ENCODE measurements around the gene SRP19.
A peak's percentile ranks its signal among the peaks of the same experiment; 100 is the strongest.
"Not testable (repeated sequence)": the region's sequence is repeated elsewhere in the genome, so short reads cannot be mapped to it uniquely, and the experiment has no call there.

SRP19 gene

DNA sequence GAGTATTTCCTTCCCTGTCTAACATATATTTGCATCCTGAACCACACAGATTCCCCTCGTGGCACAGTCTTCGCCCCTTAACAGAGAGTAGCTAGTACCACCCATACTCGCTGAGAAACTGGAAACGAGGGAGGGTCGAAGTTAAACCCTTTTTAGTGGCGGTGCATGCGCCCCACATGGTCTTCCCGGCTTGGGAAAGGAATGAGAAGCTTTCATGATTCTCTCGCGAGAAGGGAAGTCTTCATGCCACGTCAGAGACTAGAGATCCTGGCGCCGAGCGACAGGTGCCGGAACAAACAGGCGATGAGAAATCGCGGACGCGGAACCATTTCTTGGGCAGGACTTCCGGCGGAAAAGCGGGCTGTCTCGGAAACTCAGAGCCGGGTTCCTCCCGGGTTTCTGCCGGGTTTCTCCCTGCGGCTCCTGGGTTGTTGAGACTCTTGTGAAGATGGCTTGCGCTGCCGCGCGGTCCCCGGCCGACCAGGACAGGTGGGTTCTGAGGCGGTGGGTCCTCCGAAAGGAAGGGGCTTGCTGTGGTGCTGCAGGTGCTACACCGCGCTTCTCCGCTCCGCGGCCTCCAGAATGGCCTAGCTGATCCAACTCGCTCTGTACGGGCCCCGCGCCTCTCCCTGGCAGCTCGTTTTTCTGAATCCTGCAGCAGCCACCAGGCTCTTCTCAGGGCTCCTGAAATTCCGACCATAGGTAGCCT is at the start of gene SRP19:
Gene SRP19 (plus strand): TSS at position 359 of the 709 bp plus-strand sequence. CDS start 90 bp downstream, at position 449.
- peak; percentile 81 for DNase-seq (ENCODE audit: low read depth, low spot score)

DNA sequence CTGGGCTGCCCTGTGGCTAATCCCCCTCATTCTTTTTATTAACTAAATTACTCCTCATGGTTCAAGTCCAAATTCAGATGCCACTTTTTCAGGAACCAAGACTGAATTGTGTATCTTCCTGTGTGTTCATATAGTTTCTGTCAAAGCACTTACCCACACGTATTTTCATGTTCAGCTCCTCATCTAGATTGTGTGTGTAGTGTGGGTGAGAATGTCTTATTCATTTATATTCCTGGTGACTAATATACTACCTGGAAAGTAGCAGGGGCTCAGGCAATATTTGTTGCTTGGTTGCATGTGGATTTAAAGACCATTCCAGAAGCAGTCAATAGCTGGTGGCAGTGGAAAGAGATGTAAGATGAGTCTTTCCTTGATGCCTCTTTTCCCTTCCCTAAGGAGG is 48.5 kb upstream of the SRP19 start:
- DNase-seq (ENCODE audit: low read depth, low spot score) = no peak

DNA sequence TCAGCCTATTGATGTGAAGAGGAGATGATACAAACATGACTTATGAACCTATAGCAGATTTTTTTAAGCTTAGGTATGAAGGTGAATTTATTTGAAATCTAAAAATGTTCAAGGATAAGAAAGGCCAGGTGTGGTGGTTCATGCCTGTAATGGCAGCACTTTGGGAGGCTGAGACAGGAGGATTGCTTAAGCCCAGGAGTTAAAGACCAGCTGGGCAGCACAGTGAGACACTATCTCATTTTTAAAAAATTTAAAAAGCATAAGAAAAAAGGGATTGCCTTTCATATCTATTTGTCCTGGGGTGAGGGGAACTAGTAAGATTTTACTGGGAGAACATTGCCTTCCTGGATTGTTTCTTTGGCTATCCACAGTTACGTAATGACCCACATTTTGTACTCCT is 40.8 kb upstream of the SRP19 start:
- DNase-seq (ENCODE audit: low read depth, low spot score) = no peak

DNA sequence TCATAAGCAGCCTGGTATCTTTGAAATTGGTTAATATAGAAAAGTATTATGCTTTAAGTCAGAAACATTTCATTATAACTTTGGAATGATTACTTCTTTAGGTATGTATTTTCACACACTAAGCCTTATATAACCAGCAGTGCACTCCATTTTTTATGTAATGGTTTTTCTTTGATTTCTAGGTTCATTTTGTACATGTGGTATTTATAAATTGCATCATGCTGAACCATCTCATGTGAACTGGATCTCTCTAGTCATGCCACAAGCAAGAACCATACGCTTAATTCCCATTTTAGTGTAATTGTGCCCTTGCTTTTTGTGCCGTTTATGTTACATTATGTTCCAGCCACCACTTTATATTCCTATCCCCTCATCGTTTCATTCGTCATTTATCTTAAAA is 38.6 kb upstream of the SRP19 start:
- DNase-seq (ENCODE audit: low read depth, low spot score) = no peak

DNA sequence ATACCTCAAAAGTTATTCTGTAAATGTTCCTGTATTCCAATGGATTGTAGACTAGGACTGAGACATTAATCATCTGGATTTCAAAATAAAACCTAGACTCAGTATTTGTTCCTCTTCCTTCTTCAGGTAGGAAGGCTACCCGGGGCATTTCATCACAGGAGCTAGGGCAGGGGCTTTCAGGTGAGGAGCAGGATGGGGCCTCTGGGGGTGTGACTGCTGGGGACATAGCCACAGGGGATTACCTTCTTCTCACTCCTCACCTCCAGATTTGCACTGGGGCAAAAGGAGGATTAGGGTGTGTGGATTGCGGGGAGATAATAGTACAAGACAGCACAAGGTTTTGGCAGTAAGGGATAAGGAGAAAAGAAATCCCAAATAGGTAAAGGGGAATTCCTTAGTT is 37.9 kb upstream of the SRP19 start:
- no peak for DNase-seq (ENCODE audit: low read depth, low spot score)

DNA sequence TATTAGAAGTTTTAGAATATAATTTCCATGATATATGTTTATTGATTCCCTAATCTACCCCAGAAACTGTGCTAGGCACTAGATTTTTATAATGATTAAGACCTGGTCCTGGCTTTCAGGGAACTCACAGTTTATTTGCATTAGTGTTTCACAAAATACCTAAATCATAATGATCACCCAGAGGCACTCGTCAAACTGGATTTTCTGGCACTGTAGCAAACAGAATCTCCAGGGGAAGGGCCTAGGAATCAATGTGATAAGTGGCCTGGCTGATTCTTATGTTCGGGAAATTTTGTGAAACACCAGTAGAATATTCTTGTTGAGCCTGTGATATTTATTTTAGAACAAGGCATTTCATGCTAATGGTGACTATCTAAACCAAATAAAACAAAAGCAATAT is 37.4 kb upstream of the SRP19 start:
- no peak for DNase-seq (ENCODE audit: low read depth, low spot score)

DNA sequence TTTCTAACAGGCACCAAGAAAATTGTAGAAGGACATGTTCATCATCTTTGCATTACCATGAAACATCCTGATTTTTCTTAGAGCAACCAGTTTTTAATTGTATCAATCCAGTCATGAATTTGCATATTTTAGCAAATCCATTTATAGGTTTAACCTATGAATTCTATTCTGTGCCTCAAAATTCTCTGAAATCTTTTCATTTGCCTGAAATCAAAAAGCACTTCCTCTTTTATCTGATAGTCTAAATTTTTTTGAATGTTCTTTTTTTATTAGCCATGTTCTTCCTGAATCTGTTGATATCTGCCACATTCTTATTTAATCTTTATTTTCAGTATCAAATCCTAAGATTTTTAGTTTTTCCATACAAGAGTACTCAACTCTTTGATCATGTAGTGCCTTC is 36.9 kb upstream of the SRP19 start:
- no peak for DNase-seq (ENCODE audit: low read depth, low spot score)

DNA sequence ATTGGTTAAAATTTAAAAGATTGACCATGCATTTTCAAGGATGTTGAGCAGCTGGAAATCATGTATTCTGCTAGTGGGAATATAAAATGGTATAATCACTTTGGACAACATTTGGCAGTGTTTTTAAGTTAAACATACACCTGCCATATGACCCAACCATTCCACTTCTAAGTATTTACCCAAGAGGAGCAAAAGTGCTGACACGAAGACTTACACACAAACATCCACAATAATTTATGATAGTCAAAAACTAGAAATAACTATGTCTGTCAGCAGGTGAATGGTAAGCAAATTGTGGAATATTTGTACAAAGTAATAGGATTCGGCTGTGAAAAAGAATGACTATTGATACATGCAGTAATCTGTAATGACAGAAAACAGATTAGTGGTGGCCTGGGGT is 30.7 kb upstream of the SRP19 start:
- DNase-seq (ENCODE audit: low read depth, low spot score) = no peak

DNA sequence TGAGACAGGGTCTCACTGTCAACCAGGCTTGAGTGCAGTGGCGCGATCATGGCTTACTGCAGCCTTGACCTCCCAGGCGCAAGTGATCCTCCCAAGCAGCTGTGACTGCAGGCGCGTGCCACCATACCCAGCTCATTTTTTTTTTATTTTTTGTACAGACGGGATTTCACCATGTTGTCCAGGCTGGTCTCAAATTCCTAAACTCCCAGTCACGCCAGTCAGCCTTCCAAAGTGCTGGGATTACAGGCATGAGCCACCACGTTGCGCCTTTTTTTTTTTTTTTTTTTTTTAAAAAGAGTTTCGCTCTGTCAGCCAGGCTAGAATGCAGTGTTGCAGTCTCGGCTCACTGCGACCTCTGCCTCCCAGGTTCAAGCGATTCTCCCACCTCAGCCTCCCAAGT is 27.1 kb upstream of the SRP19 start:
- no peak for DNase-seq (ENCODE audit: low read depth, low spot score)

DNA sequence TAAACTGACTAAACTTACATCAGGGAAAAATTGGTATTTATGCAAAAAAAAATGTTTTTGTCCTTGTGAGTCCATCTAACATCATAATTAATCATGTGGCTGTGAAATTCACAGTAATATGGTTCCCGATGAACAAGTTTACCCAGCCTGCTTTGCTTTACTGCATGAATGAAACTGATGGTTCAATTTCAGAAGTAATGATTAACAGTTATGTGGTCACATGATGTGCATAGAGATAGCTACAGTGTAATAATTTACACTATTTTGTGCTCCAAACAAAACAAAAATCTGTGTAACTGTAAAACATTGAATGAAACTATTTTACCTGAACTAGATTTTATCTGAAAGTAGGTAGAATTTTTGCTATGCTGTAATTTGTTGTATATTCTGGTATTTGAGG is 16.6 kb upstream of the SRP19 start:
- DNase-seq (ENCODE audit: low read depth, low spot score) = no peak

DNA sequence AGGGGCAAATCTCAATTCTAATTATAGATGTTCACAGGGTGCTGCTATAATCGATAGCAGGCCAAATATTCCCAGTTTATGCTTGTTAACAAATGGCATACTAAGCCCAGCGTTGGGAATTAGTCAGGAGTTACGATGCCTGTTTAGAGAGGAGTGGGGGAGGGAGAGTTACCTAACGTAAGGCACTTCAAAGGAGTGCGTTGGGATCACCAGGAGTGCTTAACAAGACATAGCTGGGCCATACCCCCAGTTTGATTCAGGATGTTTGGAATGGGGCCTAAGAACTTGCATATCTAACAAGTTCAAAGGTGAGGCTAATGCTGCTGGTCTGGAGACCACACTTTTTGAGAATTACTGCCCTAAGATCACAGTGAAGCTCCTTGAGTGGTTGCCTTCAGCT is 14.5 kb upstream of the SRP19 start:
- DNase-seq (ENCODE audit: low read depth, low spot score) = no peak

DNA sequence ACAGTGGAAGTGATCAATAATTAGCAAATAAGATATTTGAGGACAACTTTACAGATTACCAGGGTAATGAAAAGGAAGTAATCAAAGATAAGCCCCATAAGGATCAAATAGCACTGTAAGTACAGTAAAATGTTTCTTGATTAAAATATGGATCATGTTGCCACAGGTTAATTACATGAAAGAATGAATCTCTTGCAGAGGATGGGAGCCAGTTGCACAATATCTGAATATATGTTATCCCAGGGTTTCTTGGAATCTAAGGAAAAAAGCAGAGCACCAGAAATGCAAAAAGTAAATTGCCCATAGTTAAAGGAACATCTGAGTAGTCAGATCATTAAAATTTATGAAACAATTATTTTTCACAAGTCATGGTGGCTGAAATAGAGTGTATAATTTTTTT is 13.8 kb upstream of the SRP19 start:
- no peak for DNase-seq (ENCODE audit: low read depth, low spot score)

DNA sequence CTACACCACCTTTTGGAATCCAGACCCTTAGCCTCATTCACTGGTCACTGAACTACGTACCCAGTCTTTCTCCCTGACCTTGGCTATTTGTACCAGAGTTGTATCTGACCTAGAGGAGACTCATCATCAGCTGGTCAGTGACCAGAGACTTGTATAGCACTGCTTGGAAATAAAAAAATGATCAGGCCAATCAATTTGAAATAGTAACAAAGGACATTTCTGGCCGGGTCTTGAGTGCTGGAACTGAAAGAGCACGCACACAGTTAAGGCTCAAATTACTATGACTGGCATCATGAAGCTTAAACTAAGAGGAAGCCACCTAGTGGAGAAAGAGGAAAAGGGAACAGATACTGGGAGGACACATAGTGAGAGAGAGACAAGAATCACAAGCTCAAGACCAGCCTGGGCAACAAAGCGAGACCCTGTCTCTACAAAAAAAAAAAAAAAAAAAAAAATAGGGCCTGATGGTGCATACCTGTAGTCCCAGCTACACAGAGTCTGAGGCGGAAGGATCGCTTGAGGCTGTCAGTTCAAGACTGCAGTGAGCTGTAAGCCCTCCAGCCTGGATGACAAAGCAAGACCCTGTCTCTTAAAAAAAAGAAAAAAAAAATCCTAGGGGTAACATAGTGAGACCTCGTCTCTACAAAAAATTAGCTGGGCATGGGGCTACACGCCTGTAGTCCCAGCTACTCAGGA is 12.8 kb upstream of the SRP19 start:
- no peak for DNase-seq (ENCODE audit: low read depth, low spot score)

DNA sequence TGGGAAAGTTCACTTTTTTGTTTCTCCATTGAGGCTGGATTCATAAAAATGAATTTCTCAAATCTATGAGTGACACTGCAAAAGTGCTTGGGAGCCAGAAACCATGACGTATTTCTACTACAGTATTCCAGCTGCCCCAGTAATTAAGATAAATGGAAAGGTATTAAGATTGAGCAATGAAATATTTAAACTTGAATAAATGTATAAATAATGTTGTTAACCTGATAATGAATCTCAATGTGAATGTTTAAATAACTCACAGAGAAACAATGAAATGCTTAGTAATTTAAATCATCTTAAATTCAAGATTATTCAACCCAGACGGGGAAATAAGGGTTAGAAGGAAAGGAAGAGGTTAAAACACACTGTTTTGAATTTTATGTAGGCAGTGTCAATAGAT is 11.2 kb upstream of the SRP19 start:
- DNase-seq (ENCODE audit: low read depth, low spot score) = no peak

DNA sequence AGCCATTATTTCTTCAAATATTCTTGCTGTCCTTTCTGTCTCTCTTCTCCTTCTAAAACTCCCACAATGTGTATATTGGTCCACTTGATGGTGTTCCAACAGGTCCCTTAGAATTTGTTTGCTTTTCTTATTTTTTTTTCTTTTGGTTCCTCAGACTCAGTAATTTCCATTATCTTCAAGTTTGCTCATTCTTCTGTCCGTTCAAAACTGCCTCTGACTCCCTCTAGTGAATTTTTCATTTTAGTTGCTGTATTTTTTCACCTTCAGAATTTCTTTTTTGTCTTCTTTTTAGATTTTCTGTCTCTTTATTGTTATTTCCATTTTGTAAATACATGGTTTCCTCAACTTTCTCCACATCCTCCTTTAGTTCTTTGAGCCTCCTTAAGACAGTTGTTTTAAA is 6.4 kb upstream of the SRP19 start:
- no peak for DNase-seq (ENCODE audit: low read depth, low spot score)

DNA sequence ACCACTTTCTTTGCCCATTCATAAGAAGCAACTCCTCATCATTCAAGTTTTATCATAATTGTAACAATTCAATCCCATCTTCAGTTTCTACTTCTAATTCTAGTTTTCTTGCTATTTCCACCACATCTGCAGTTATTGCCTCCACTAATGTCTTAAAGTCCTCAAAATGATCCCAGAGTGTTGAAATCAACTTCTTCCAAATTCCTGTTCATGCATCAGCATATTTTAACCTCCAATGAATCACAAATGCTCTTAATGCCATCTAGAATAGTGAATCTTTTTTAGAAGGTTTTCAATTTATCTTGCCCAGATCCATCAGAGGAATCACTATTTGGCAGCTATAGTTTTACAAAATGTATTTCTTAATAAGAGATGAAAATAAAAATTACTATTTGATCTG is 3.2 kb upstream of the SRP19 start:
- no peak for DNase-seq (ENCODE audit: low read depth, low spot score)

DNA sequence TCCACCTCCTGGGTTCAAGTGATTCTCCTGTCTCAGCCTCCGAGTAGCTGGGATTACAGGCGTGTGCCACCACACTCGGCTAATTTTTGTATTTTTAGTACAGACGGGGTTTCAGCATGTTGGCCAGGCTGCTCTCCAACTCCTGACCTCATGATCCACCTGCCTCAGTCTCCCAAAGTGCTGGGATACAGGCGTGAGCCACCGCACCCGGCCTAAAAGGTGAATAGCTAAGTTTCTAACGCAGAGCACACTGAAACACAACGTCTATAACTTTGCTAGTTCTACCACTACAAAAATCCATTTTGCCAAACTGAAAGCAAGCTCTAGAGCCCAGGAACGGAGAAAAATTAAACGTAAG is 537 bp upstream of the SRP19 start:
- DNase-seq (ENCODE audit: low read depth, low spot score) = not testable (repeated sequence)

DNA sequence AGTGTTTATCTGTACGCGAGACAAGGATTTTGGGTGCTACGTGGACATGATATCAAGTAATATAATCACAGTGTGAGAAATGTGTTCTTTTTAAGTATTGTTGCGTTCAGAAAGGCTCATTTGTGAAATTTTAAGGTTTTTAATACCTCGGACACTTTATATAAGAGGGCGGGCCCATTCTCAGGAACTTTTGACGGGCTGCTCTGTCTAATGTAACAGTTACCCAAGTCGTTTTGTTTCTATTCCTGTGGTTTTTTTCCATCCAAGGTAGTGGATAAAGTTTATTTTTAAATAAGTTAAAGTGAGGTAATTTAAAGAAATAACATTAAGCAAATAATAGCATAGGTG is 525 bp downstream of the SRP19 start:
- DNase-seq (ENCODE audit: low read depth, low spot score) = no peak

DNA sequence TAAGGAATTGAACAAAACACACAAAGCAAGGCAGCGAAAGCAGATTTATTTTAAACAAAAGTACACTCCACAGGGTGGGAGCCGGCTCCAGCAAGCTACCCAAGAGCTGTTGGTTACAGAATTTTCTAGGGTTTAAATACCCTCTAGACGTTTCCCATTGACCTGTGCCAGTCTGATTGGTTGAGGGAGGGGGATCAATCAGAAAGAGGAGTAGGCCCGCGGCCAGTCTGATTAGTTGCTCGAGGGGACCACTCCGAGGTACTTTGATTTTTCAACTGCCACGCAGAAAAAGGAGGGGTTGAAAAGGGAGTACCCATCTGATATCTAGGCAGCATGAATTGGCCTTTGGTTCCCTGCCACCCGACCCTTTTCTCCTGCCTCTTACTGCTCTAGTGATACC is 998 bp downstream of the SRP19 start:
- no peak for DNase-seq (ENCODE audit: low read depth, low spot score)

DNA sequence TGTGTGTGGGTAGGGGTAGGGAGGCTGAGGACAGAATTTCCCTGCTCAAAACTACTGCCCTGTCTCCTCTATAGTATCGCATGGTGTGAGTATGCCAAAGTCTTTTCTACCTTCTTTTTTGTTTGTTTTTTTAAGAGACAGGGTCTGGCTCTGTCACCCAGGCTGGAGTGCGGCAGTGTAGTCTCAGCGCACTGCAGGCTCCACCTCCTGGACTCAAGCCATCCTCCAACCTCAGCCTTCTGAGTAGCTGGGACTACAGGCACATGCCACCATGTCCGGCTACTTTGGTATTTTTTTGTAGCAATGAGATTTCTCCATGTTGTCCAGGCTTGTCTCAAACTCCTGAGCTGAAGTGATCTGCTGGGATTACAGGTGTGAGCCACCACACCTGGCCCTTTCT is 2.5 kb downstream of the SRP19 start:
- DNase-seq (ENCODE audit: low read depth, low spot score) = no peak

DNA sequence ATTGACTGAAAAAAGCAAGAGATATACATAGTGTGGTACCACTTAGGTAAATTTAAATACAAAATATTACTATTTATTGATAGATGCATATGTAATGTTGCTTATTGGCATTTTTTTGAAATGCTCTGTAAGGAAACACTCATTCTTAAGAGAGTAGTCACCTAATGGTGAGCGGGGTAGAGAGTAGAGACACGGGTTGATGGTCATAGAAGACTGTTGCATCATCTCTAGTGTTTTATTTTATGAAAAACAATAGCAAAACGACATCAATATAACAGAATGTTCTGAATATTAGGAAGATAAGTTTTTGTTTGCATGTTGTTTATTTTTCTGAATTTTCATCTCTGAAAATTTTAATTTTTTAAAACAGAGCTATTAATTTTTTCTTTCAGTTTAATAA is 4.0 kb downstream of the SRP19 start:
- no peak for DNase-seq (ENCODE audit: low read depth, low spot score)

DNA sequence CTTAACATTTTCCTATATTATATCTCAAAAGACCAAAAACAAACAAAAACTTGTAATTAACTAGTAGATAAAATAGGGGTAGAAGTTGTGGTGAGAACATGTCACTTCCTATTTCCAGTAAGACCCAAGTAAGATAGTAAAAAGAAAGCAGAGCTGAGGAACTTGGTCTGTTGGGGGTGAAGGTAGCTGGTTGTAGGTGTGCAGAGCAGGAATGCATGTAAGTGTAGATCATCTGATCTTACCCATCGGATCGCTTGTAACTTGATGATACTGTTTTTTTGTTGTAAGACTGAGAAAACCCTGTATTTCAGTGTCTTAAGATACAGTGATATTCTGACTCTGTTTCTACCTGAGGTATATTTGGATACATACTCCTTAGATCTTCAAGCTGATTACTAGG is 5.7 kb downstream of the SRP19 start:
- DNase-seq (ENCODE audit: low read depth, low spot score) = no peak

DNA sequence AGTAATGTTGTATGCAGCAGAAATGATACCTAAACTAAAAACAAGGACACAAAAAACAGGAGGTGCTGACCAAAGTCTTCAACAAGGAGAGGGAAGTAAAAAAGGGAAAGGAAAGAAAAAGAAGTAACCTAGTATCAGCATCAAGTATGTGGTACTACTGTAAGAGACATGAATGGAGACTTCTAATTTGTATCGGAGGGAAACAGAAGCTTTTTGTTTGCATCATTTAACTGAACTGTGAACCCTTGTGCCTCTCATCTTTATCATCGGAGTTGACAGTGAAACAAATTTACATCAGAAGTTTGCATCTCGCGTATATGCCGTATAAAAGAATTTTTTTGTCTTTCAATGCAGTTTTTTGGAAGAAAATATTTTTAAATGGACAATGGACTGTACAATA is 6.3 kb downstream of the SRP19 start:
- DNase-seq (ENCODE audit: low read depth, low spot score) = no peak

DNA sequence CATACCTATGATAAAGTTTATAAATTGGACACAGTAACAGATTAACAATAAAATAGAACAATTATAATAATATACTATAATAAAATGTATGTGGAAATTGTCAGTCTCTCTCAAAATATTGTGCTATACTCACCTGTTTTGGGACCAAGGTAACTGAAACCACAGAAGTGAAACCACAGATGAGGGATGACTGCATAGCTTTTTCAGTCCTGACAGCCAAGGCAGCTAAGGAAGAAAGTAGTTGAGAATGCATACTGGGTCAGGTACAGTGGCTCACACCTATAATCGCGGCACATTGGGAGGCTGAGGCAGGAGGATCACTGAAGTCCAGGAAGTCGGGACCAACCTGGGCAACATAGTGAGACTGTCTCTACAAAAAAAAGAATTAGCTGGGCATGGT is 8.9 kb downstream of the SRP19 start:
- DNase-seq (ENCODE audit: low read depth, low spot score) = no peak

Data from activated CD4-positive, CD25-positive, alpha-beta regulatory T cell treated with anti-CD3 and anti-CD28 coated beads, Interleukin-2, amount 50 U/mL, for 16 hours (primary cell).